GM18907 (cell line): ENCODE measurements around the gene PIEZO2.

Source experiments
- ATAC-seq: cut with Tn5 transposase; IDR thresholded peaks from one replicate; pipeline ENCODE4 v1.9.1; 2021; ENCODE audit warnings: mild to moderate bottlenecking, moderate library complexity; ENCODE audit not compliant: unreplicated experiment

PIEZO2 gene

DNA sequence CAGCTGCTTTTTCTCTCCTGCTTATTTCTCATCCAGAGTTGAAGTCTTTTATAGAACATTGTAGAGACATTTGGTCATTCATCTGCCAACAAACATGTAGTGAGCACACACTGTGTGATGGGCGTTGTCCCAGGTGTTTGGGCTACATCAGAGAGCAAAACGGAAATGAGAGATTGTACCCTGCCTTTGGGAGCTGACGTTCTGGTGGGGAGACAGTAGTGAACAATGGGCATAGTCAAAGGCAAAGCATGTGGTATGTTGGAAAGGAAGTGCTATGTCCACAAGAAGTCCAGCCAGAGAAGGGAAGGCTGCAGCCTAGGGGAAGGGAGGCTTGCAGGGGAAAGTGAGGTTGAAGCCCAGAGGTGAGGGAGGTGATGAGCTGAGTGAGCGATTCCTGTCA, 78.1 kb downstream of the PIEZO2 start:
- no peak for ATAC-seq

DNA sequence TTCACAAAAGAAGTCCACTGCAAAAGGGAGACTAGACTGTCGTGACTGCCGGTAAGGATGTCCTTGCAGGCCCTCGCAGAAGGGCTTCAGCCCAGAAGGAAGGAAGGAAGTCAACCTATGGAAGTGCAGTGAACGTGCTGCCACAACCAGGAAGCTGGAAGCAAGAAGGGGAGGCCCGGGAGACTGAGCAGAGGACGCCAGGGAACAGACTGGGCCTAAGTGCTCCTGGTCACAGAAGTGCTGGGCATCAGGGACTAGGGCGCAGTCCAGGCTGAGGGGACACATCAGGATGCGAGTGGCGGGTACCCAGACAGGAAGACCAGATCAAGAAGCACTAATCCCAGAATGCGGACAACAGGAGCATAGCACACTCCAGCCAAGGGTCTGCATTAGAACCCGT, 78.8 kb downstream of the PIEZO2 start:
- no peak for ATAC-seq

DNA sequence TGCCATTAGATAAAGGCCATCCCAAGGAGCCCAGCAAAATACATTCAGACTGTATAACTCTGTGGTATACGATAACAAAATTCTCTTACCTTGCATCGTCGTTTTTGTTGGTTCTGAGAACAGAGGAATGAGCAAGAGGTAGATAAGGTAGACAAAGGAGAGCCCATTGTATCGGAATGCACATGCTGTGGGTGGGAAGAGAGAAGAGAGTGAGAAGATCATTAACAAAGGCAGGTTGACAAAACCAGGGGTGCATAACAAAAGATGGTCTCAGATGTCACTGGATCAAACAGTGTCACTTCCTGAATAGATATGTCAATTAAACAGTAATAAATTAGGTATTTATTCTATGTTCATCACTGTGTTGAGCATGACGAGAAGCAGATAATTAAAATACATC, 83.3 kb downstream of the PIEZO2 start:
- ATAC-seq = no peak

DNA sequence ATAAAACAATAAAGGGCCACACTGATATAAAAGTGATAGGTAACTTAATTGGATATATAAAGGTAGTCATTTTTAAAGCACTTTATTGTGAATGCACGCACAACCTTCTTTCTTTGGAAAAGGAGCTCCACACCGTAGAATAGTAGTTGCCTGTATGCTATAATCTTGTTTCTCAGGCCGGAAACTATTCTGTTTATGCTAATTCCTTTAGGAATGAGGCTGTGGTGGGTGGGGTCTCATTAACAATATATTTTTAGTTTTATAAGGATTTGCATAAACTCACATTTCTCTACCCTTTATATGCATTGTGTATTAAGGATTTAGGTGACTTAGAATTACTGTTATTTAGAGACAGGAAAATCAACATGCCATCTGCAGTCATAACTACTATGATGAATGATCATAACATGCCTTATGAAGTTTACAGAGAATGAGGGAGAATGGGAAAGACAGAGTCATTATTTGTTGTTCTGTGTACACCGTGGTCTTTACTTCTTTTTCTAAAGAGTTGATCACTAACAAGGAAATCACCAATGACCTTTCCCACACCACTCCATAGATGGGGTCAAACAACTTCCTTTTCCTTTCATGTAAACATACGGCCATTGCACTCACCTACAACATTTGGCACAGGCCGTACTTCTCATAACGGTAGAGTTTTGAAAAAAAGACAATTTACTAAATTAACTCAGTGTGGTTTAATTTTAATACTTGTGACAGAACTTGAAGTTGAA, 84.5 kb downstream of the PIEZO2 start:
- no peak for ATAC-seq

DNA sequence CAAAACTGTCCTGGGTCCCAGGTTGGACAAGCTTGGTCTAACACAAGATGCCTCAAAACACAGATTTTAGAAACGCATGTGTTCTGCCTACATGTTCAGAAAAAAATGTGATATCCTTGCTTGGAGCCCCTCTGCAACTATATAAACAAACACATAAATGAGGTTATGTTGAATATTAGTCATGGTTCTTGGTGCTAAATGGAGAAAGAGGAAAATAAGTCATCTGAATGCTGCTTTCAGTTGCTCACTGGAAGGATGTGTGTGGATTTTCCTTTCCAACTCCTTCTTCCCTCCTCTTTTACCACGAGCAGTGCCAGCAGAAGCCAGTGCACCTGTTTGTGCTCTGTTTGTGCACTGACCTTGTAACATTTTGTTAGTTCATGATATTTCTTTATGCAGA, 85.3 kb downstream of the PIEZO2 start:
- no peak for ATAC-seq

DNA sequence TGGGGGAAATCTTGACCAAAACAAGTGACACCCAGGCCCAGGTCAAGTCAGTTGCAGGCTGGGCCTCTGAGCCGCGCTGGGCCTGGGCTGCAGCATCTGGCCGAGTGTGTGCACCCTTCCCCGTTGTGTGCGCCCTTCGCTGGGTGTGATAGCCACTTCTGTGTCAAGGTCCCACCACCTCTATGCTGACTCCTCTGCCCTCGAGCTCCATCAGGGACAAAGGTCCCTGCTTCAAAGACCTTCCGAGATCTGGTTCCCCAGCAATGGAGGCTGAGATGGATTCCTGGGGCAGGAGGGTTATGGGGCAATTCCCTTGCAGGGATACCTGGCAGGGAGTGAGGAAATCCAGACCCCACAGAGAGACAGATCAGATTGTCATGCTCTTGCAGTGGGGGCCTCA, 93.6 kb downstream of the PIEZO2 start:
- ATAC-seq = no peak

DNA sequence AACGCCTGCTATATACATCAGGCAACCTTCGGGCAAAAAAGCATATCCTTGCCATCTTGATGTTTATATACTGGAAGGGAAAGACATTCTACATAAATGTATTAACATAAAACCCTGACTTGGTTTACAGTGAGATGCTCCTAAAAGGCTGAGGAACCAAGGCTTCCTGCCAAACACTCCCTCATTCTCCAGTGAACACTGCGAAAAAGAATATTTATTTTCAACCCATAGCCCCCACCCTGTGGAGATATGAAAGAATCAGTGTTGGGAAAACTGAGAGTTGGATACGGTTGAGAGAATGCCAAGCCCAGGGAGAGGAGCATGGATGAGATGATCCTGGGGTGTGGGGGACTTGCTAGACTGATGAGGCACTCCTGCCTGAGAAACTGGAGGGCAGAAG, 94.9 kb downstream of the PIEZO2 start:
- ATAC-seq = no peak

DNA sequence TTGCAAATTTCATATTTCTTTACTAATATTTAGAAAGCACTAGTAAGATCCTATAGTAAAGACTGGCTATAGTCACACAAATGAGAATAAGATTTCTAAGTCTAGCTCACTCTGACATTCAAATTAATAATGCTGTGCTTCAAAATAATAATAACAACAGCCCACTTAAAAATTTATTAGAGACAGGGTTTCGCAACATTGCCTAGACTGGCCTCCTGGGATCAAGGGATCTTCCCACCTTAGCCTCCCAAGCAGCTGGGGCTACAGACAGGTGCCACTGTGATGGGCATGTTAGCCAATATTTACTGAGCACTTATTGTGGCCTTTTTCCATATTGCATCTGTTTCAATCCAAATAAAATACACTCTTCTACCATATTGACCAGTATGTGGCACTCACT, 96.1 kb downstream of the PIEZO2 start:
- ATAC-seq = no peak

DNA sequence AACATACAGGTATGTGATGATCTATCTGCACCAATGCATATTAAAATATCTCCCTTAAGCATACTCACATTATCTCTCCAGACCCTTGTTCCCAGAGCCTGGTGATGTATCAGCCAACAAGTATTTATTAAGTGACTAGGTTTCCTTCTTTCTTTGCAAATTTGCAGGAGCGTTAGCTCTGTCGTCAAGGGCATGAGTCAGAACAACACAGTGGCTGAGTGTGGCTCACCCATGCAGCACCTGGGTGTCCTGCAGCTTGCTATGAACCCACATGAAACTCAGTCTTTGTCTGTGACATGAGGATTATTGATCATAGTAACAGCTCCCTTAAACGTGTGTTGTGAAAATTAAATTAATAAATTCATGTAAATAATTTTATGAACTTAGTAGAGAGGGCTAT, 96.6 kb downstream of the PIEZO2 start:
- no peak for ATAC-seq

DNA sequence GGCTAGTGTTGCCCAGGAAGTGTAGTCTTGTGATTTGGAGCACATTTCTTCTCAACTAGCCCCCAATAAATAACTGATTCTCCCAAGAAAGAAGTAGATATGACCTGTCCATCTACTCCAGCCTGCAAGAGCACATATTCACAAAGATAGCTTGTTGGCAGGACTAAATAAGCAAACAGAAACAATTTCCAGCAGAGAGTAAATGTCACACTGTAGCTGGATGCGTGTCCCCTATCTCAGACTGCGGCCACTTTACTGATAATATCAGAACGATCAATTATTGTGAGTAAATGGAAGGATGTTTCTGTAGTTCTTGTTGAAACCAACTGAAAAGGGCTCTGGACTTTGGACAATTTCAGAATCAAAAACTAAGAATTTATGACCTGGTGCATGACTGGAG, 97.9 kb downstream of the PIEZO2 start:
- ATAC-seq = no peak

DNA sequence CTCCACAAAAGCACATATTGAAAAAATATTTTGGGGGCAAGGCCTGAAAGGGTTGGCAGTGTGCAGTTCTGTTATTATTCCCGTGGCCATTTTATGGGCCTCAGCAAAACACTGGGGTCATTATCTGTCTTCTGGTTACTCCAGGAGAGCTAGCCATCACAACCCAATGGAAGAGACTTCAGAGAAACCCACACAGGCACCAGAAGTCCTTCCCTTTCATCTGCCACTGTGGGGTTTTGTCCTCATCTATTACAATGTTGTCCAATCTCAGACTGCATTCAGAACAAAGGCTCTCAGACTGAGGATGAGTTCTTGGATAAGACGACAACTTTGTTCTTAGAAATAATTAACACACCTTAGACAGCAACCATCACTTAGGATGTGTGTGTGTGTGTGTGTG, 98.4 kb downstream of the PIEZO2 start:
- ATAC-seq = no peak

DNA sequence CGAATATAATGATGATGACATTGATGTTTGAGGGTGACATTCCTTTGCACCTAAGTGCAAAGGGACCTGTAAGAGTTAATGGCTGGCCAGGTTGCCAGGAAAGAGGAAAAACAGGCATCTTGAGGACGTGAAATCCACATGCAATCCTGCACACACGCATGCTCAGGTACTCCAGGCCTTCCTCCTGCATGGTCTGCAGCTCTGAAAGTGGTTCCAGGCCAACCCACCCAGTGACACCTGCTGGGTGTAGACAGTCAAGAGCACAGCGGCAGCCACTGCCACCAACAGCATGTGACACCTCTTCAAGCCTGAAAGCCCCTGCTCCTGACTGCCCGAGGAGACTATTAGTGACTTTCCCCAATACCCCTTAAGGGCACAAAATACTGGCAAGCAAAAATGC, 101.6 kb downstream of the PIEZO2 start:
- ATAC-seq = no peak

DNA sequence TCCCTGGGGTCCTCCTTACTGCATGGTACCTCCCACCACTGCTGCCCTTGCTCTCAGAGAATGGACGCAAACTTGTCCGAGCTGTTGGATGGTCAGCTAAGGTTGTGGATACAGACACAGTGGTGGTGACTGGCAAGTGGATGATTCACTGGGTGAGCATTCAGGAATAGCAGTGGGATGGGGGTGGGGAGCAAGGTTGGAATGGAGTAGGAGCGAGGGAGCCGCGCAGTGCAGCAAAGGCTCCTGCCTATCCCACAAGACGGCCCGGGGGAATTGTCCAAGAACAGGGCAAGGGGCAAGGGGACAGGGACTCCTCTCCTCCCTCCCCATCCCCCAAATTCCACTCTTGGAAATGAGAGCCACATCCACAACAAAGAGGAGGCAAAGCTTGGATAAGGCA, 102.2 kb downstream of the PIEZO2 start:
- no peak for ATAC-seq

DNA sequence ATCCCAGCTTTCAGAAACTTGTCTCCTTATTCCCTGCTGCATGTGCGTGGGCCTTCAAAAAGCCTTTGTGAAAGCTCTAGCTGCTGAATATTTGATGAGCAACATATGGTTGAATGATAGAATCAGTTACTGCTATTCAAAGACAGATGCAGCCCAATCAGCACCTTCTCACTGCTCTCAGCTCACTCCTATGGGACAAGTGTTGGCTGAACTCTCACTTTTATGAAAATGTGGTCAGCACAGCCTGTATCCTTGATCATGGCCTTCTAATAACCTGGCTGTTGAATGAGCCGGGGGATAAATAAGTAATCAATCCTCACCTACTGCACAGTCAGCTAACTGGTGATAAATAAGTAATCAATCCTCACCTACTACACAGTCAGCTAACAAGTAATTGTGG, 103.2 kb downstream of the PIEZO2 start:
- ATAC-seq = no peak

DNA sequence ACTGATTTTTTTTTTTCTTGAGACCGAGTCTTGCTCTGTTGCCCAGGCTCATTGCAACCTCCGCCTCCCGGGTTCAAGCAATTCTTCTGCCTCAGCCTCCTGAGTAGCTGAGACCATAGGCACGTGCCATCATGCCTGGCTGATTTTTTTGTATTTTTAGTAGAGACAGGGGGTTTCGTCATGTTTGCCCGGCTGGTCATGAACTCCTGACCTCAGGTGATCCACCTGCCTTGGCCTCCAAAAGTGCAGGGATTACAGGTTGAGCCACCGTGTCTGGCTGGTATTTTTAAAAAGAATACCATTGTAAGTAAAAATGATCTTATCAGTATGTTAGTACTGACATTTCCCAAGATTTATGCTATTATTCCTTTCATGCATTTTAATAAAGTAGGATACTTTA, 105.7 kb downstream of the PIEZO2 start:
- ATAC-seq = no peak

DNA sequence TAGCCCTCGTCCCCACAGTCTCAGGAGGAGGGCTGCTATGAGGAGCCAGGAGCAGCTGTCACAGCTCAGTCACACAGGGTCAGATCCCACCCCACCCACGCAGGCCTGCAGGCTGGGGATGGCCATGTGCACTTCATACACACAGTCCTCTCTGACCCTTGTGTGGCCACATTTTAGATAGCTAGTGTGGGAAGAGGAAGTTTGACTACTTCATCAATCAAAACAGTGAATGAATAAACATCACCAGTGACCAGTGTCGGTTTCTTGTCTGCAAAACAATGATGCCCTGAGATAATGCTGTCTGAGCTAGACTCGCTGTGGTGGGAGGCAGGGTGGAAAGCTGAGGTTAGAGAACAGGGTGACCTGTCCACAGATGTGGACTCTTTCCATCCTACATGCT, 107.1 kb downstream of the PIEZO2 start:
- ATAC-seq = no peak

DNA sequence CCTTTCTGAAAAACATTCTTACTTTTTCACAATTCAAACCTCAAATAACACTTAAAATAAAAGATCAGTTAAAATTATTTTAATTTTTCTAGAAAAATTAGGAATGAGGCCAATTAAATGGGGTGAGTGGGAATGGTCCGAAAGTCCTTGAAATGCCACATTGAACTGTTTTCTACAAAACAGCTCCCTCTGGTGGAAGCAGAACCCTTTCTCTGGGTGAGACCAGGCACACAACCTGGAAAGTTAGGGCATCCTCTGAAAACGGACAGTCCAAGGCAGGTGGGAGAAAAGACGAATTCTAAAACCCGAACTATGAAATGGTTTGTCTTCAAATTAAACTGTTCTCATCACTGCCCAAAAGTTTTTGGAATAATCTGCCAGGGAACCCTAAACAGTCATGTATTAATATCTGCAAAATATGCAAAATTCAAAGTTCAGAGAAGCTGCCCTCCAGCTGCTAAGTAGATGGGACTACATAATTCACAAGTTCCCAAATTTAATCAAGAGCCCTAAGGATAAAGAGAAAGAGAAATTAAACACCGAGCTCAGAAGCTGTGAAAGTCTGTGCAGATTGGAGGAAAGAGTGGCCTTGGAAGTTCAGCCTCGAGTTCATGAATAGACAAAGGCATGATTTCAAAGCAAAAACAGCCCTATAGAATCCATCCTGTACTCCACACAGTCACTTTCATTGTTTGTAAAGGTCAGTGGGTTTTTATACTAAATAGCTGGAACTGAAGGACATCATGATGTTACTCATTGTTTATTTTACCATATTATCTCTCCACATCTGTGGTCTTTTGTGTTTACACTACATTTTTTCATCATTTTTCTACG, 108.3 kb downstream of the PIEZO2 start:
- no peak for ATAC-seq

DNA sequence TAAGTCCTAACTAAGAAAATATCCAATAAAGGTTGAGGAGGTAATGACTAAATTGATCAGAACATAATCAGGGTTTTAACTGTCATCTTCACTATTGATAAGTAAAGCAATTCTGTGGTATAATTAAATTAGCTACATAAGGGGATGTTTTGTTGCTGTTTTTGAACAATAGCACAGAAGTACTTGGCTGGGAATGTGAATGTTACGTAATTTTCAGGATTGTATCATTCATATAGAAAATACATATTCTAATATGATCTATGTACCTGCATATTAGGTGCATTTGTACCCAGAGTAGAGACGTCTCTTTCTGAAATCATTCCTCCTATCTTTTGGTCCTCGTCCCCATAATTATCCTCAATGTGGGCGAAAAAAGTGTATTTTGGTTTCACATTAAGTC, 109.0 kb downstream of the PIEZO2 start:
- no peak for ATAC-seq

DNA sequence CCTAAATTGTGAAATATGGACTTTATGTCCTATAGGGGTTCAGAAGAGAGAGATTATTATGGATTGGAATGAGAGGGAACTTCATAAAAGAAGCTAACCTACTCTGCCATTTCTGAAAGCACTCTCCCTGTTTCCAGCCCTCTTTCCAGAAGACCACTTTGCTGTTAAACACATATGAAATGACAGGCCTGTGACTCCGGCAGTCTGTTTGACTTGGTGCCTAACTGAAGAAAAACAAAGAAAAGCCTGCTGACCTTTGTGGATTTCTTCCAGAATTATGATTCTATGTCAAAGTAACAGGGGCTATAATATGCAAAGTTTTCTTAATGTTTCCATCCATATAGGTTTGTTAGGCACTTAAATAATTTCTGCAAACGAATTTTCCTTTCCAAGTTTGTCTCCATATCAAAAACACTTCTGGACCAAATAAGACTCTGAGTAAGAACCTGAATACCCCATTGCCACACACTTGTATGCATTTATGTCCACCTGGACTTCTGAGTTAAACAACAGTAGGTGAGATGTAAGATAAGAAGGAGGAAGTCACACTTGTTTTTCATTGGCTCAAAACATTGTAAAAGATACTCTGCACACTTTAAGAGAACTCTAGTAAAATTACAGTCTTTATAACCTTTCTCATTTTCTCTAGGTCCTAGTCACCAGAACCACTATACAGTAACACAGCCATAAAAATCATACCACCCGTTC, 111.7 kb downstream of the PIEZO2 start:
- ATAC-seq = no peak

DNA sequence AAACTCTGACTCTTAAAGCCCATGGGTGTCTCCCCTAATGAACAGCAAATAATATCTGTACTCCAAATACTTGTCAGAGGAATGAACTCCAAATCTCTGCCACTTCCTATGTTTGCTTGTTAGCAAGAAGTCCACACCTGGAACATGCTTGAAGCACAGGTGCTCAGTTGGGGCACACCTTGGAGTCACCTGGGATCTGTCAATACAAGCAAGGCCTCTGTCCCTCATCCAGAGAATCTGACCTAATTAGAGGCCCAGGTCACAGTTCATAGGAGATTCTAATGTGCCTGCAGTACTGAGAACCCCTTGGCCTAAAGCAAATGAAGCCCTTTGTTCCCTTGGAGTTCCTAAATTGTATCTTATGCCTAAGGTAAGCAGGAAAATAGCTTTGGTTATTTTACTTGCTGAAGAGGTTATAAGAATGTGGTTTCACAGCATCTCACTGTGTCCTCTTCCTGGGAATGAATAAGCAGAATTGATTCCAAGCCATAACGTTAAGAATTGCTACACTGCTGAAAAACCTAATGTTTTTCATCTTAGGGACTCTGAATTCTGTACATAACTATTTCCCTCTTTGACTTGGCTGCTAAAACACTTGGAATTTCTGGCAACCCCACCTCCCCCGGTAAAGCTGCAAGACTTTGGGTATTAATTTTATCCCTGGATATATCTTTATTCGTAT, 113.4 kb downstream of the PIEZO2 start:
- no peak for ATAC-seq

DNA sequence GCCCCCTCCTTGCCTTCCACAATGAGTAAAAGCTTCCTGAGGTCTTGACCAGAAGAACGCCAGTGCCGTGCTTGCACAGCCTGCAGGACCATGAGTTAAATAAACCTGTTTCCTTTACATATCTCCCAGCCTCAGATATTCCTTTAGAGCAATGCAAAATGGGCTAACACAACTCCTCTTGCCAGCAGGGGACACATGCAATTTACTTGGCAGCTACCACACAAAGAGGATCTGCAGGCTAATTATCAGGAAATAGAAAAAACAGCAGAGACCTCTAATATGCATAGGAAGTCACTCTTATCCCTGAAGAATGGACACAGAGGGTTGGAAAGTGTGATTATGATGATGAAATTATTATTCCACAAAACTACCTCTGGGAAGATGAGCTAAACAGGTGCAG, 114.0 kb downstream of the PIEZO2 start:
- no peak for ATAC-seq
